ENCODE results near the gene SPP2. TPM values are rescaled to one million over a fixed set of nuclear protein-coding genes. Genes with fewer than 3 reads are reported as not detected.

Gene SPP2
- total and polyA plus RNA-seq, 8 donors = 0.73 TPM; not detected in 7

GRCh38 chr2:234019896-234020295, 30.6 kb upstream of the SPP2 start:
- no peaks in the 10 kb centered on the region for H3K27me3 ChIP-seq
- DNase-seq = no peak
- peaks cover 0 to 9% (median 3%) of the 10 kb centered on the region in 4 donors for H3K9me3 ChIP-seq
- intact Hi-C loops (cut with DNase I; ENCODE audit: low total_unique reads) = no loop called here
- H3K27ac ChIP-seq = no peak overlapping the region
- no peaks in the 10 kb centered on the region for H3K36me3 ChIP-seq
- 86 to 92% (median 91%) methylated on average over 4 of the region's 4 CpGs for WGBS, 5 donors
- H3K4me1 ChIP-seq = peaks cover 0 to under 1% (median 0%) of the 10 kb centered on the region in 4 donors
- no peak overlapping the region for H3K4me3 ChIP-seq
- TF ChIP-seq CTCF (IDR thresholded peaks at IDR 0.05) (no peak), POLR2A (IDR thresholded peaks at IDR 0.05) (no peak), POLR2AphosphoS5 (IDR thresholded peaks at IDR 0.05) (no peak), EP300 (IDR thresholded peaks at IDR 0.05) (no peak)

GRCh38 chr2:234020332-234020731, 30.2 kb upstream of the SPP2 start:
- WGBS, 5 donors = 78 to 95% (median 94%) methylated on average over 2 of the region's 2 CpGs
- Histone ChIP-seq H3K36me3 (no peaks in the 10 kb centered on the region), H3K27me3 (no peaks in the 10 kb centered on the region), H3K4me1 (peaks cover 0 to 5% (median 1%) of the 10 kb centered on the region in 4 donors), H3K27ac (no peak overlapping the region), H3K9me3 (peaks cover 0 to 9% (median 3%) of the 10 kb centered on the region in 4 donors), H3K4me3 (no peak overlapping the region)
- TF ChIP-seq POLR2A (IDR thresholded peaks at IDR 0.05) = no peak
- no peak for TF ChIP-seq EP300 (IDR thresholded peaks at IDR 0.05)
- TF ChIP-seq CTCF (IDR thresholded peaks at IDR 0.05) = no peak
- TF ChIP-seq POLR2AphosphoS5 (IDR thresholded peaks at IDR 0.05) = no peak
- no peak for DNase-seq
- intact Hi-C loops (cut with DNase I; ENCODE audit: low total_unique reads) = no loop called here

GRCh38 chr2:234022424-234022823, 28.1 kb upstream of the SPP2 start:
- TF ChIP-seq POLR2AphosphoS5 (IDR thresholded peaks at IDR 0.05) (no peak), EP300 (IDR thresholded peaks at IDR 0.05) (no peak), CTCF (IDR thresholded peaks at IDR 0.05) (no peak), POLR2A (IDR thresholded peaks at IDR 0.05) (no peak)
- intact Hi-C loops (cut with DNase I; ENCODE audit: low total_unique reads) = no loop called here
- Histone ChIP-seq H3K27me3 (peaks cover 0 to 6% (median 0%) of the 10 kb centered on the region in 3 donors), H3K4me1 (peaks cover 0 to 15% (median 7%) of the 10 kb centered on the region in 4 donors), H3K27ac (no peak overlapping the region), H3K4me3 (no peak overlapping the region), H3K9me3 (peaks cover 0 to 9% (median 3%) of the 10 kb centered on the region in 4 donors), H3K36me3 (no peaks in the 10 kb centered on the region)
- WGBS, 5 donors = 93 to 100% (median 100%) methylated on average over 1 of the region's 1 CpG
- no peak for DNase-seq

- Histone ChIP-seq H3K4me1 (peaks cover 0 to 15% (median 7%) of the 10 kb centered on the region in 4 donors), H3K9me3 (peaks cover 0 to 9% (median 3%) of the 10 kb centered on the region in 4 donors), H3K36me3 (no peaks in the 10 kb centered on the region), H3K27me3 (peaks cover 0 to 18% (median 0%) of the 10 kb centered on the region in 3 donors), H3K4me3 (no peak overlapping the region), H3K27ac (no peak overlapping the region)
- WGBS, 5 donors = 91 to 98% (median 97%) methylated on average over 9 to 29 of the region's 29 CpGs
- intact Hi-C loops (cut with DNase I; ENCODE audit: low total_unique reads) = no loop called here
- TF ChIP-seq POLR2A (IDR thresholded peaks at IDR 0.05) = no peak
- no peak for TF ChIP-seq CTCF (IDR thresholded peaks at IDR 0.05)
- TF ChIP-seq POLR2AphosphoS5 (IDR thresholded peaks at IDR 0.05) = no peak
- DNase-seq = no peak
These were observed 26.2 kb upstream of the SPP2 start for GRCh38 chr2:234024304-234024703.

Data from stomach (tissue), 9 donors.